GM21423 (cell line): Measurements from ENCODE around the gene PEPD.

ENCODE experiments used
- ATAC-seq: cut with Tn5 transposase; IDR thresholded peaks from one replicate; pipeline ENCODE4 v1.9.1; 2021; ENCODE audit warnings: mild to moderate bottlenecking, moderate library complexity; ENCODE audit not compliant: unreplicated experiment

Gene PEPD

DNA sequence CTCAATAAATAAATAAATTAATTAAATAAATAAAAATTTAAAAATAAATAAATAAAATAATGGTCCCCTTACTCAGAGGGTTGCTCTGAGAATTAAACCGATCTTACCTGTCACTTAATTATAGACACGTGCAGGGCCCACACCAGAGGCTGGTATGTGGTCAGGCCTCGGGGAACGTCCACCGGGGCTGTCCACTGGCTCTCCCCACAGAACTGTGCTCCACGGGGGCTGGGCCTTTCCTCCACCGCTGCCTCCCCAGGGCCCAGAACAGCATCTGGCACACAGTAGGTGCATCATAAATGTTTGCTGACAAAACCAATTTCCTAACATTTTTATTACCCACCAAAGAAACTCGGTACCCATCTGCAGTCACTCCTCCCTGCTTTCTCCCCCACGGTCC lies 78.9 kb downstream of the PEPD start:
- no peak for ATAC-seq

DNA sequence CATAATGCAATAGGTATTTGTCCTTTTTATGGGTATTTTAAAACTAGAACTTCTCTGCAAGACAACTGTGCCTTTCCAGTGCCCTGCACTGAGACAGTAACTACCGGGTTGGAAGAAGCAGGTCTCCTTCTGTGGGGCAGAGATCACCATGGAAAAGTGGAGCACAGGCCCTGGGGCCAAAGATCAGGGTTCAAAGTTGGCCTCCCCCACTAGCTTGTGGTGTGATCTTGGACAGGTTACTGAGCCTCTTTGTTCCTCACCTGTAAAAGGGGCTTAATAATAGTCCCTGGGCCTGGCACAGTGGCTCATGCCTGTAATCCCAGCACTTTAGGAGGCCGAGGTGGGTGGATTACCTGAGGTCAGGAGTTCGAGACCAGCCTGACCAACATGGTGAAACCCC lies 79.8 kb downstream of the PEPD start:
- ATAC-seq = no peak

DNA sequence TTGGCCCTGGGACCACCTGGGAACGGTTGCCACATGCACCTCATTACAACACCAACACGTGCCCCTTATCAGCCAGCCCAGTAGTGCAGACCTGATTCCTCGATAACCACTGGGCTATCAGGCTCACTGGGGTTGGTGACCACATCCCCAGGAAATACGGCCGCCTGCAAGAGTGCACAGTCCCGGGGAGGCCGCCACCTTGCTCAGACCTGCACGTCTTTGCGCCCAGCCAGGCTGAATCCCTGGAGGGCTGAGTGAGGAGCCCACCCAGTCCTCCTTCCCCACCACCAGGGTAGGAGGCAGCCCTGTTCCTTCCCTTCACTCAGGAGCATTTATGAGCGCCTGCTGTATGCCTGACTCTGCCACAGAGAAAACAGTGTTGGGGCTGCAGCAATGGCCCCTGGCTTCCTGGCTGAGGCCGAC lies 80.3 kb downstream of the PEPD start:
- ATAC-seq = no peak

DNA sequence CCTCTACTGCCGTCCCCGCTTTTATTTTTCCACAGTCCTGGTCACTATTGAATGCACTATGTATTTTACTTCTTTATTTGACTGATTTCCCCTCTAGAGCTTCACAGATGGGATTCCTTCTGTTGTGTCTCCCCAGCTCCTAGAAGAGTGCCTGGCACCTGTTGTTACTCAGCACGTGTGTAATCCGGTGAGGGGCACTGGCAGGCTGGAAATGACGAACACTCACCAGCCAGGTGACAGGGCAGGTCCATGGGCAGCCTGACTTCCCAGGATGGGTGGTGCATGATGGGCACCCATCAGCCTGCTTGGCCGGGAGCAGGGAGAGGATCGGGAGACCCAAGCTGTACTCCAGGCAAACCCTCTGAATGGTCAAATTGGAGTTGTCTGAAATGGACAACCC lies 80.9 kb downstream of the PEPD start:
- ATAC-seq = no peak

DNA sequence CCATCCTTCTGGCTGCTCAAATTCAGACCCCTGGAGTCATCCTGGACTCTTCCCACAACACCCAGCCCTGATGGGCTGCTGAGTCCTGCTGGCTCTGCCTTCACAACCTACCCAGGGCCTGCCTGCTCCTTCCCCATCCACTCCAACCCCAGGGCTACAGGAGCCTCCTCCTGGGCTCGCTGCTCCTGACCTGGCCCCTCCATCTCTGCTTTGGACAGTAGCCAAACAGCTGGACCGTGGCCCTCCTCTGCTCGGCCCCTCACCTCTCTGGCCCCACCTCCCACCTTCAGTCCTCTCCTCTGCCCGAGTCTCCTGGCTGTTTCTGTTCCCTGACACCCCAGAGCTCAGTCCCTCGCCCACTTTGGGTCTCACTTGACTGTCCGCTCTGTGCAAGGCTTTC lies 81.3 kb downstream of the PEPD start:
- no peak for ATAC-seq

DNA sequence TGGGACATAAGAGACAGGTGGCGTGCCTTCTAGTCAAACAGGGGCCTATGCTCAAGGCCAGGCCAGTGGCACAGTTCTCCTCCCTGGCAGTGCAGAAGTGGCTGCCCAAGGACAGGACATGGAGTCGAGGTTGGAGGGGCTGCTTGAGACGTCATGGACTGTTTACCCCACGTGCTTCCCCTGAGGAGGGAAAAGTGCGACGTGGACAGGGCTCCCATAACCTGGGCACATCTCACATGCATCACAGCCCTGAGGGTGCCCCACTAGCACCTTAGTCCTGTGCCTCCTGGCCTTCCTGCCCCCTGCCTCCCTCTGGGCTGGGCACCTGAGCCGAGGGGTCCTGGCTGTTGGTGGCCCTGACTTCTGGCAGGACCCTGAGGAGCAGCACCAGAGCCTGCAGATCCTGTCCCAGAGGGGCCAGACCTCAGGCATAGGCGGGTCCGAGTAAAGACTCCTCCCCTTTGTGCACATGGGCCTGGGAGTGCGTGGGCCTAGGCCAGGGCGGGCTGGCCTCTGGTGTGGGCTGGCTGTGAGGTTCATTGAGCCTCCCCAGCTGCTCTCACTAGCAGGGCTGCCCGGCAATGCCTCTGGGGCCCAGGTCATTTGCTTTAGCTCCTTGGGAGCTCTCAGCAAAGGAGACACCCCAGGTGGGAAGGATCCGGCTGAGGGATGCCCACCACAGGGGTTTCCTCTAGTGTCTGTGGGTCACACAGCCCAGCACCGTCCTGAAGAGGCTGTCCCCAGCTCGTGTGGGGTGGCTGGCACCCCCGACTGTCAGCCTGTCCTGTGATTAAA lies 82.4 kb downstream of the PEPD start:
- no peak for ATAC-seq

DNA sequence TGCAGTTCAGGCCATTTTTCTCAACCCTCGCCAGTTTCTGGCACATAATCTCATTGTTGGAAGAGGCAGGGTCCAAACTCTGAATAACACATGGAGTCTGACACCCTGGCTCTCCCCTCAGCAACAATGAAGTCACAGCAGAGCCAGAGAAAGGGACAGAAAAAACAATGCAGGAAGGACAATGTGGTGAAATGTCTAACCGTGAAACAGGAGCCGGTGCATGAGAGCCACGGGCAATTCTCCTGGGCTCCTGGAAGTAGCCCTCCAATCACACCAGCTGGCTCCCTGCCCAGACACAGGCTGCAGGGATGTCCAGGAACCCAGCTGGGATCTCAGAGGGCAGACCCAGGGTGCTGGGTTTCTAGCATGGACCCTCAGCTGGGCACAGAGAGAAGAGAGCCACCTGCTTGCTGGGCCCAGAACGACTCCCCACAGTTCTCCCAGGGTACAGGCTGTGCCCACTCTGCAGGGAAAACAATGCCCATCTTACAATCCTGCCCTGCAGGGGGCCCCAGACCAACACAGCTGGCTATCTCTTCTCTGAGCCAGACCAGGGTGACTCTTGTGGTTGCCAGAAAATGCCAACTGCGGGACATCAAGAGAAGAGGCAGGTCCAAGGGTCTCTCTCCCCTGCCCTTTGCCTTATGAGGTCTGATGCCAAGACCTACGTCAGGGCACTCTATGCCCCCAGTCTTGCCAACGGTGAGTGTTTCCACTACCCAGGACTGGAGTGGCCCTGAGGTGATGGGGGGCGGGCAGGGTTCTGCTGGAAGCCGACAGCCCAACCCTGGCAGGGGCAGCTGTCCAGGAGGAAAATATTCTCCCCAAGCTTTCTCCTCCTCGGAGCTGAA lies 83.5 kb downstream of the PEPD start:
- ATAC-seq = no peak

DNA sequence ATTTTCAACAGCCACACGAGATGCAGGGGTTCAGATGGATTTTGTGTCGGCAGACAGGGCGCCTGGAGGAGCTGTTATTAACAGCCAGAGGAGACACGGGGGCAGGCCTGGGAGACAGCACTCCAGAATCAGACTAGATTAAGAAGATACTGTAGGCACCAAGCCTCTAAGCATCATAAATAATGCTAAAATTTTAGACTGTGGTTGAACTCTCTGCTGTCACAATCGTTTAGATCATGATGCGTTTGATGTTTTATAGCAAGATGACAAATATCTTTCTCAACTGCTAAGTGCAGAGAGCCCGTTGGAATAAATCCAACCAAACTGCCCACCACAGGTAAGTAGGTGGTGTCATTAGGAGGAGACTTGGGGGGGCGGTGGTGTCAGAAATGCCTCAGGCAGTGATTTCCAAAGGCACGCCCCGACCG lies 84.2 kb downstream of the PEPD start:
- ATAC-seq = no peak

DNA sequence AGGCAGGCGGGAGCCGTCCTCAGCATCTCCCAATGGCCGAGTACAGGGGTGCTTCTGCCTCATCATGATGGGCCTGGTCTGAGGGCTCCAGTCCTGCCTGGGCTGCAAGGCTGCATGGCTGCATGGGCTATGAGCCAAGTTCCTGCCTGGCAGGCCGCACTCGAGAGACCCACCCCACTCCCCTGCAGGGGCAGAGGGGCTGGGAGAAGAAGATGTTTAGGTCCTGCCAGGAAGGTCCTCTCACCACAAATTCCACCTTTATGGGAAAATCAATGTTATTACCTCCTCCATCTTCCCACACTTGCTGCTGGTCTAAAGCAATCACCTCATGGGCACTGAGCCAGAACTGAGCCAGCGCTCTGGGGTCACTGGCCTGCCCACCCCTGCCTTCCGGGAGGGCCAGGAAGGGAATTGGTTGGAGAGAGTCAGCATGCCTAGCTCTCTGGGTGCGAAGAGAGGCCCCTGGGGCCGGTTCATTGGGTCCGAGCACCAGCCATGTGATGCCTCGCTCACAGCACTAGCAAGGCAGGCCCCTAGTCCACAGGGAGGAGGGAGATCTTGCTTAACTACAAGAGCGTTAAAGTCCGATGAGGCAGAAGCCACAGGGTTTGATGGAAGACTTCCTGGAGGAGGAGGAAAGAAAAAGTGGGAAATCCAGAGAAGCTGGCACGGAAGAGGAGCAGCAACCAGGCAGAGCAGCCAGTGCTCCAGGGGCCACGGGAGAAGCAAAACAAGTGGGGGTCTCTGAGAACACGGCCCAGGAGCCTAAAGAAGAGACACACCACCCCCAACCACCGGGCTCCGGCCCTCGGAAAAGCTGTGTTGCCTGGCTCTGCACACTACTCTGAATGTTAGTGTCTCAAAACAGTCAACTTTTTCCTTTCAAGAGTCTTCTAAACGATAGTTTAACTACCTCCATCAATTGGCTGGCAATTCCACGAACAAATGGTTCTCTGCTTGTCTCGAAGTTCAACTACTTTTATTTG lies 84.9 kb downstream of the PEPD start:
- ATAC-seq = no peak

DNA sequence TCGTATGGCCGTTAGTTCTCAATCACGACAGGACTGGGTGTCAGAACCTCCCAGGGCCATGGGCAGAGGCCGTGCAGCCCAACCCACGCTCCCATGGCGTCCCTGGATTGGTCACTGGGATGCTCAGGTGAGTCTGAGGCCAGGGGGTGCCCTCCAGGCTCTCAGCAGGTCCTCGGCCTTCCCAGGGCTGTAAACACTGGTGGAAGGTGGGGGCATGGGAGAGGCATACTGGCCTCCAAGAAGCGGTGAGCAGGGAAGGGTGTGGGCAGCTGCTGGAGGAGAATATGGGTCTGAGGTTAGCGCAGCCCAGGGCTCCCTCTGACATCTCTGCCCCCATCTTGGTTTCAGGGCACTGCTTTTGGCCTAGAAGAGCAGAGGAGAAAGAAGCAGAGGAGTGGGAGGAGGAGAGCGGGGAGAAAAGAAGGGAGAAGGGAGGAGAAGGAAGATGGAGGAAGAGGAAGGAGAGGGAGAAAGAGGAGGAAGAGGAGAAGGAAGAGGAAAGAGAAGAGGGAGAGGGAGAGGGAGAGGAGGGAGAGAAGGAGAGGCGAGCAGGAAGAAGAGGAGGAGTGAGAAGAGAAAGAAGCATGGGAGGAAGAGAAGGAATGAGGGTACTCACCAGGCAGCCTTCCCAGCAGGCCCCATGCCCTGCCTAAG lies 85.8 kb downstream of the PEPD start:
- ATAC-seq = no peak

DNA sequence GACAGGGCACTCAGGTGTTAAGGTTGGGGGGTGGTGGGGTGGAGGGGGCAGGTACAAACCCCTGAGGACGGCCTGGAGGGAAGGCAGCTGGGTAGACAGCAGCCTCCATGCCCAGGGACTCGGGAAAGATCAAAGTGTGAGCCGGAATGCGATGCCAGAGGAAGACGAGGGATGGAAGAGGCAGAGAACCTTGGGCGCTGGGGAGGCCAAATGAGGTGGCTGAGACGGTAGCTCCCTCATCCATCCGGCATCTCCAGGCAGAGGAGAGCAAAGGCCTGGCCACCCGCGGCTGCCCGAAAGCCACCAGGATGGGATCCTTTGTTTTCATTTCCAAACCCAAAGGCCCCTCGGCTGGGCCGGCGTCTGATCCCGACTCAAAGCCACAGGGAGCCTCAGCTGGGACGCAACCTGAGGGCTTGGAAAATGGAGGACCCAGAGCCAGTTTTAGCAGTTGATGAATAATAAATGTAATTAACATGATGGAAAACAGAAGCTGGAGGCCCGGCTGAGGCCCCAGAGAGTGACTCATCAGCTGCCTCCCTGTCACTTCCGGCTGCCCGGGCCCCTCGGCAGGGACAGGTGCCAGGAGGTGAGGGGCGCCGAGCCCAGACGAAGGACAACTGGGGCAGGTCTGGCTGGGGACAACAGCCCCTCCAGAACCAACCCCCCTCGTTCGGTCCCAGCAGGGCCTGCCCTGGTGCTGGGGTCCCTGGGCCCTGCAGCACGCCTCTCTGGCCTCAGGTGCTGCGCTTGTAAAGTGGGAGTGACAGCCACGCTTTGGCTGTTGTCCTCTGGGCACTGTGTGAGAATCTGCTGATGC lies 86.5 kb downstream of the PEPD start:
- ATAC-seq = no peak

DNA sequence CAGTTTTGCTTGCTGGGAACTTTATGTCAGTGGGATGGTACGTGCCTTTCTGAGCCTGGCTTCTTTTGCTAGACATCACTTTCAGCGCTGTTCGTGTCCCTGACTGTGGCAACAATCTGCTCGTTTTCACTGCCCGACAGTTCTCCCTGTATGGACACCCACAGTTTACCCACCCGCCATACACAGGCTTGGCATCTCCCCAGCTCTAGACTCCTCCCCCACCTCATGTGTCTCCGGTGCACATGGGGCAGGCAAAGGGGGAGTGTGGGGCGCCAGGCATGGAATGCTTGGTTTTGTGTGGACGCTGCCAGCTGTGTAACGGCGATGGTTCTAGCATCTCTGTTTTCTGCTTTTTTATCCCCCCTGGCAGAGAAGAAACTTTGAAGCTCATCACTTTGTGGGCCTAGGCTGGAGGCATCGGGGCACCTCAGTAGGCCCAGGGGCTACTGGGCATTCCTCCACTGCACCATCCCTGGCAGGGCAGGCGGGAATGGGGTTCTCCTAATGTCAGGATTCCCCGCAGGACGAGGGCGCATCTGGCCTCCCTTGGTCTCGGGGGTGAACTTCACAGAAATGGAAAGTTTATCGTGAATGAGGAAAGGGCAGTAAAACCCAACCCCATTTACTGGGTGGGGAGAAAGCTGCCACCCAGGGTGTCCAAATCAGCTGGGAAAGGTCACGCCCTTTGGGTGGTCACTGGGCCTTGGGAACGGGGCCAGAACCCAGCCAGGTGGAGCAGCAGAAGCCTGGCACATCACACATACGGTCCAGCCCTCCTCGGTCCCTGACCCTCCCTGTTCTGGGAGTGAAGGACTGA lies 87.3 kb downstream of the PEPD start:
- ATAC-seq = no peak

DNA sequence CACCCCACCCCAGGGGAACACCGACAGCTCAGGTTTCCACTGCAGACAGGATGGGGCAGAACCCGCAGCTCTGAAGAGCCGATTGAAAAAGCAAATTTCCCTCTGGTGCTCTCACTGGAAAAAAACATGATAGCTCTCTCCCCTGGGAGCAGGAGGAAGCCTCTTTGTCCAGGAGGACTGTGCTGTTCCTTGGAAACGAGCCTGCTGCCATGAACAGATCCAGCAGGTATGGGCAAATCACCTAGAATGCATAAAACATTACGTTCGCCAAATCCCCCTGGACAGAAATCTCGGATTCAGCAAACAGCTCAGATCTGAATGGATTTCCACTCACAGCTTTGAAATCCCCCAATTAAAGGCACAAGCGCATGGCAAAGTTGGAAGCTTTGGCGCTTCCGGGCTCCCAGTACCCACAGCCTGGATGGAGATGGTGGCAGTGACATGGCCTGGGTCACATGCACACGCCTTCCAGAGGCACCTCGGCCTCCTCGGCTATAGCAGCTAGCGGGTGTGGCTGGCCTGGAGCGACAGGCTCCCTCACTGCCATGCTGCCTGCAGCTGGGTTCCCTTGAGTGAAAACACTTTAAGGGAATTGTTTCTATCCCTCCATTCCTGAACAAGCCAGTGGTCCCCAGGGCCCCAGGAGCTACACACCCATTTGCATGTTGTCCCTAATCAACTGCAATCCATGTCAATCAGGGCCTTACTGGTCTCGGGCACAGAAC lies 89.0 kb downstream of the PEPD start:
- ATAC-seq = no peak

DNA sequence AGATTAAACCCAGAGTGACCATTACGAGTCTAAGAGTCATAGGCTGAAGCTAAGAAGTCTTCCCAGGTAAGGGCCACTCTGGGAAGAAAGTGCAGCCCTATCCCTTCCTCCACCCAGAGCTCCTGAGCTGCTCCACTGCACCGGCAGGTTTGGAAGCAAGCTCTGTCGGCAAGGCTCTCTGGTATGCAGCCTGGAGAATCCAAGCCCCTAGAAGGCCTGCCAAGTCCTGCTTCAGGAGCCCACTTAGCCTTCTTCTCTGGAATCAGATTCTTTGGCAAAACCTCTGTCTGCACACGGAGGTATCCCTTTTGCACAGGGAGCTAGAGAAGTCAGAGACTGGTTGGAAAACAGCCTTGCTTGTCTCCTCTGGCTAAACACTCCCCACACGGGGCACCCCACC lies 89.6 kb downstream of the PEPD start:
- no peak for ATAC-seq

DNA sequence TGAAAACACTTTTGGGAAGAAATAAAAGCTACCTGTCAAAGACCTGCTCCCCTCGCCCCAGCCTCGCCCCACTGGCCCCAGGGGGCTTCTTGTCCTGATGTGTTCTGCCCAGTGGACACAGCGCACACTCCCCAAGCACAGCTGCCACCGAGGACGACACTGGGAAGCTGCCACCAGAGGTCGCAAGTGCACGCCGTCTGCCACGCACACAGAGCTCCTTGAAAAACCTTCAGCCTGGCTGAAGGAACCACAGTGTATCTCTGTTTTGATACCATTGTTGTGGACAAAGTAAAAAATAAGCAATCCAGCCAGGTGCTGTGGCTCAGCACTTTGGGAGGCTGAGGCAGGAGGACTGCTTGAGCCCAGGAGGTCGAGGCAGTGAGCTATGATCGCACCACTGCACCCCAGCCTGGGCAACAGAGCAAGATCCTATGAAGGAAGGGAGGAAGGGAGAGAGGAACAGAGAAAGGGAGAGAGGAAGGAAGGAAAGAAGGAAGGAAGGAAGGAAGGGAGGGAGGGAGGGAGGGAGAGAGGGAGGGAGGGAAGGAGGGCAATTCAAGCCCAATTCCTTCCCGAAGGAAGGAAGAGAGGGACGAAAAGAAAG lies 90.8 kb downstream of the PEPD start:
- ATAC-seq = no peak

DNA sequence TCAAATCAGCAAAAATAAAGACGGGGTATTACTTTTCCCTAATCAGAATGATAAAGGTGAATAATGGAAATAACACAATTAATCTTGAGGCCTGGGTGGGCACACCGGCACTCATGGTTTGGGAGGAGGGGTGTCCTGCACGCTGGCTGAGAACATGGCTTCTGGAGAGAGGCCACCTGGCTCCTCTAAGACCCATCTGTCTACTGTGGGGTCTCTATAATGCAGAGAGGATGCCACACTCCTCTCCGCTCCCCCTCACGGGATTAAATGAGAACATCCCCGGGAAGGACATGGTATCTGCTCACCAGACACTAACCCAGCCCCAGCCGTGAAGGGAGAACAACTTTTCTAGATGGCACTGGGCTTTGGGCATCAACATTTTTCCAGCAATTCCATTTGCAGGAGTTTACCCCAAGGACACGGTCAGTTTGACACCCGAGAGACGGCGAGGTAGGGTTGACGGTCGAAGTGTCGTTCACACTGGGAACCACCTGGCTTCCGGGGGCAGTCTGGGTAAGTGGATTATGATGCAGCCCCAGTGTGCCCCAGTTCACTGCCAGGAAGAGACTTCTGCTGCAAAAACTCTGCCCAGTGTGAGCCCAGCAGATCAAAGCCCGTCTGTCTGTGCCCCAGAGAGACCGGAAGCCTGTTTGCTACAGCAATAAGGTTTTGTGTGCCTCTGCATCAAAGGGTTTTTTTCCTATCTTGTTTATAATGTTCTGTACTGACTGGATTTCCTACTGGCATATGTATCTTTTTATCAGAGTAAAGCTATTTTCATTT lies 91.5 kb downstream of the PEPD start:
- ATAC-seq = no peak

DNA sequence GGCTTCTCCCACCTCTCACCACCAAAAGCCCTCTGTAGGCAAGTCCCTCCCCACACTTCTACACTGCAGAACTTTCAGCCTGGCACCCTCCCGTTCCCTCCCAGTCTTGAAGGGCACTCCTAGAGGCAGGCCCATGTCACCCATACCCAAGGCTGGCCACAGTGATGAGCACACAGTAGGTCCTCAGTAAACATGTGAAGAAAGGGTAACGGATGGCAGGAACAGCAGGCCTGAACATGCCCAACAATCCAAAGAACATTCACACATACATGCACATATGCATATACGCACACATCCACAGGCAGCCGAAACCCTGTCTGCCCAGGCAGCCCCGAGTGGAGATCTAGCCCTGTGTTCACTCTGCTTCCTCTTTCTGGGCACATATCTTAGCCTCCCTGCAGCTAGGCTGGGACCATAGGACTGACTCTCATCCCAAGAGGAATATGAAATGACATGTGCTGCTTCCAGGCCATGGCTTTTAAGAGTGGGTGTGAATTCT lies 92.9 kb downstream of the PEPD start:
- no peak for ATAC-seq
